IPS DF 6.9 (cell line): Measurements from ENCODE around the gene EI24.

Experiments used
- DNase-seq: peaks from one replicate; pipeline ENCODE4 v3.0.0-alpha.2; 2013; ENCODE audit warnings: low read depth, low spot score
- H3K27ac ChIP-seq: one replicate; pipeline ENCODE4 v1.5.1; 2013; ENCODE audit warnings: low read length, control low read depth
- H3K27me3 ChIP-seq: 2 replicates; pipeline ENCODE4 v1.6.1; 2013; ENCODE audit warnings: mild to moderate bottlenecking, low read length; ENCODE audit not compliant: control insufficient read depth, insufficient read depth
- H3K36me3 ChIP-seq: 2 replicates; pipeline ENCODE4 v1.6.1; 2013; ENCODE audit warnings: low read length; ENCODE audit not compliant: control insufficient read depth, insufficient read depth
- H3K4me1 ChIP-seq: 2 replicates; pipeline ENCODE4 v1.6.1; 2013; ENCODE audit warnings: low read length; ENCODE audit not compliant: control insufficient read depth, insufficient read depth
- H3K4me3 ChIP-seq: 2 replicates; pipeline ENCODE4 v1.5.1; 2013; ENCODE audit warnings: mild to moderate bottlenecking, low read length
- H3K9me3 ChIP-seq: 2 replicates; pipeline ENCODE4 v1.6.1; 2013; ENCODE audit warnings: low read length, inconsistent platforms; ENCODE audit not compliant: control insufficient read depth, insufficient read depth
- WGBS: extraction: QIAGEN DNeasy Blood & Tissue Kit; methylation state at CpG from one replicate; pipeline ENCODE4 v1.1.7; 2013; ENCODE audit warnings: mixed read lengths, missing lambda C conversion rate; ENCODE audit not compliant: insufficient read length, insufficient coverage; 5-methylcytosine and 5-hydroxymethylcytosine counted together

Gene EI24

GRCh38 chr11:125625630-125626287 lies 56.5 kb downstream of the EI24 start:
- no CpG with 5 or more reads among the region's 51 CpGs for WGBS
- Histone ChIP-seq H3K27ac (no peak overlapping the region), H3K27me3 (no peaks in the 10 kb centered on the region), H3K36me3 (peaks cover 4% of the 10 kb centered on the region; the same call in 1 of the 2 replicates), H3K9me3 (no peaks in the 10 kb centered on the region), H3K4me1 (no peaks in the 10 kb centered on the region), H3K4me3 (peak overlapping the region; percentile 56; the same call in 1 of the 2 replicates)
- DNase-seq = peak; percentile 91

- H3K4me1 ChIP-seq = no peaks in the 10 kb centered on the region
- DNase-seq = peak; percentile 74
- H3K36me3 ChIP-seq = peaks cover 4% of the 10 kb centered on the region; the same call in 1 of the 2 replicates
- H3K27ac ChIP-seq = no peak overlapping the region
- H3K27me3 ChIP-seq = no peaks in the 10 kb centered on the region
- no CpG with 5 or more reads among the region's 18 CpGs for WGBS
- H3K9me3 ChIP-seq = no peaks in the 10 kb centered on the region
- H3K4me3 ChIP-seq = peak overlapping the region; percentile 56
Measured at GRCh38 chr11:125626288-125626950, 57.1 kb downstream of the EI24 start.

- 100% methylated on average over 1 of the region's 7 CpGs for WGBS
- Histone ChIP-seq H3K27ac (no peak overlapping the region), H3K4me3 (peak overlapping the region; percentile 56; the same call in 1 of the 2 replicates)
Measured at GRCh38 chr11:125627236-125627910, 58.1 kb downstream of the EI24 start.

More at GRCh38 chr11:125627236-125627910, 58.1 kb downstream of the EI24 start:
- H3K9me3 ChIP-seq = no peaks in the 10 kb centered on the region
- H3K36me3 ChIP-seq = peaks cover 4% of the 10 kb centered on the region; the same call in 1 of the 2 replicates
- no peak for DNase-seq
- no peaks in the 10 kb centered on the region for H3K4me1 ChIP-seq
- H3K27me3 ChIP-seq = no peaks in the 10 kb centered on the region
